Hepatocyte (in vitro differentiated cells): ENCODE measurements around the gene MOV10.

Experiments
- EZH2 ChIP-seq: fragments of 200-600 bp; sonication (generic); IDR thresholded peaks from 2 replicates; pipeline ENCODE4 v1.6.1; 2016; ENCODE audit warnings: antibody characterized with exemption, mild to moderate bottlenecking, borderline replicate concordance
- EZH2phosphoT487 ChIP-seq: fragments of 200-600 bp; sonication (generic); IDR thresholded peaks from one replicate; pipeline ENCODE4 v1.6.1; 2018; ENCODE audit warnings: antibody characterized with exemption, mild to moderate bottlenecking, low read depth, moderate library complexity; ENCODE audit not compliant: unreplicated experiment, severe bottlenecking
- TF ChIP-seq, protein P1 (sequence below): fragments of 200-600 bp; sonication (generic); IDR thresholded peaks from 2 replicates; pipeline ENCODE4 v1.5.1; 2016; ENCODE audit warnings: antibody characterized with exemption, mild to moderate bottlenecking; ENCODE audit not compliant: poor library complexity

- TF ChIP-seq, protein P1, sequence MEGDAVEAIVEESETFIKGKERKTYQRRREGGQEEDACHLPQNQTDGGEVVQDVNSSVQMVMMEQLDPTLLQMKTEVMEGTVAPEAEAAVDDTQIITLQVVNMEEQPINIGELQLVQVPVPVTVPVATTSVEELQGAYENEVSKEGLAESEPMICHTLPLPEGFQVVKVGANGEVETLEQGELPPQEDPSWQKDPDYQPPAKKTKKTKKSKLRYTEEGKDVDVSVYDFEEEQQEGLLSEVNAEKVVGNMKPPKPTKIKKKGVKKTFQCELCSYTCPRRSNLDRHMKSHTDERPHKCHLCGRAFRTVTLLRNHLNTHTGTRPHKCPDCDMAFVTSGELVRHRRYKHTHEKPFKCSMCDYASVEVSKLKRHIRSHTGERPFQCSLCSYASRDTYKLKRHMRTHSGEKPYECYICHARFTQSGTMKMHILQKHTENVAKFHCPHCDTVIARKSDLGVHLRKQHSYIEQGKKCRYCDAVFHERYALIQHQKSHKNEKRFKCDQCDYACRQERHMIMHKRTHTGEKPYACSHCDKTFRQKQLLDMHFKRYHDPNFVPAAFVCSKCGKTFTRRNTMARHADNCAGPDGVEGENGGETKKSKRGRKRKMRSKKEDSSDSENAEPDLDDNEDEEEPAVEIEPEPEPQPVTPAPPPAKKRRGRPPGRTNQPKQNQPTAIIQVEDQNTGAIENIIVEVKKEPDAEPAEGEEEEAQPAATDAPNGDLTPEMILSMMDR = no peak
- TF ChIP-seq EZH2 (no peak), EZH2phosphoT487 (no peak)
Observed at GRCh38 chr1:112700290-112701226, 26.1 kb downstream of the MOV10 start.
